ENCODE data around the gene MINPP1. TPM values are rescaled to one million over a fixed set of nuclear protein-coding genes. Genes with fewer than 3 reads are reported as not detected.
A peak's percentile ranks its signal among the peaks of the same experiment; 100 is the strongest.

Gene MINPP1
- total RNA-seq, 1 experiment from 2014 or later = 12.3 TPM

DNA sequence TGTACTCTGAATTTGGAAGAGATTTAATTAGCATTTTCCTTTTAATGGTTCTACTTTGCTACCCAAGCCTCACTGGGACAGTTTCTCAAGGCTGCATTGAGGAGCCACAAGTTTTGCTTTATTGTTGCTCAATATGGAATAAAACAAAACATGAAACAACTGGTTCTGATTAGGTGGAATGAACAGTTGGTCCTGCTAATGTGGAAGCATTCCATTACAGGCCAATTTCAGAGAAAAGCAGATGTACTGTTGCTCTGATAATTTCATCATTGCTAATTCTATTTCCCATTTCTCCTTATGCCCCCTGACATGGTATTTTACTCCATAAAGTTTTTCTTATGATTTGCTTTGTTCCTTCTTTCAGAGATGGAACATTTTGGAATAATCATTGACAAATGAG lies 89.0 kb downstream of the MINPP1 start:
- no peaks in the 10 kb centered on the region for H3K9me3 Mint-ChIP-seq (ENCODE audit: unreplicated experiment)
- H3K27me3 Mint-ChIP-seq (ENCODE audit: insufficient read depth, unreplicated experiment) = no peaks in the 10 kb centered on the region
- CTCF ChIA-PET = no interaction called here
- H3K36me3 Mint-ChIP-seq (ENCODE audit: insufficient read depth, unreplicated experiment) = no peaks in the 10 kb centered on the region
- intact Hi-C loops (cut with micrococcal nuclease) = no loop called here
- no peak overlapping the region for H3K27ac Mint-ChIP-seq (ENCODE audit: low read depth, unreplicated experiment)
- H3K4me3 Mint-ChIP-seq (ENCODE audit: unreplicated experiment) = no peak overlapping the region
- POLR2A ChIA-PET = no interaction called here
- no peaks in the 10 kb centered on the region for H3K4me1 Mint-ChIP-seq (ENCODE audit: insufficient read depth, unreplicated experiment)
- TF ChIP-seq, protein P1, sequence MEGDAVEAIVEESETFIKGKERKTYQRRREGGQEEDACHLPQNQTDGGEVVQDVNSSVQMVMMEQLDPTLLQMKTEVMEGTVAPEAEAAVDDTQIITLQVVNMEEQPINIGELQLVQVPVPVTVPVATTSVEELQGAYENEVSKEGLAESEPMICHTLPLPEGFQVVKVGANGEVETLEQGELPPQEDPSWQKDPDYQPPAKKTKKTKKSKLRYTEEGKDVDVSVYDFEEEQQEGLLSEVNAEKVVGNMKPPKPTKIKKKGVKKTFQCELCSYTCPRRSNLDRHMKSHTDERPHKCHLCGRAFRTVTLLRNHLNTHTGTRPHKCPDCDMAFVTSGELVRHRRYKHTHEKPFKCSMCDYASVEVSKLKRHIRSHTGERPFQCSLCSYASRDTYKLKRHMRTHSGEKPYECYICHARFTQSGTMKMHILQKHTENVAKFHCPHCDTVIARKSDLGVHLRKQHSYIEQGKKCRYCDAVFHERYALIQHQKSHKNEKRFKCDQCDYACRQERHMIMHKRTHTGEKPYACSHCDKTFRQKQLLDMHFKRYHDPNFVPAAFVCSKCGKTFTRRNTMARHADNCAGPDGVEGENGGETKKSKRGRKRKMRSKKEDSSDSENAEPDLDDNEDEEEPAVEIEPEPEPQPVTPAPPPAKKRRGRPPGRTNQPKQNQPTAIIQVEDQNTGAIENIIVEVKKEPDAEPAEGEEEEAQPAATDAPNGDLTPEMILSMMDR (IDR thresholded peaks at IDR 0.05; ENCODE audit: unreplicated experiment) = no peak
- DNase-seq (ENCODE audit: unreplicated experiment) = no peak
- no TSS peak for BruUV-seq (replicated peaks)

GRCh38 chr10:87594181-87594580 lies 89.5 kb downstream of the MINPP1 start:
- H3K4me3 Mint-ChIP-seq (ENCODE audit: unreplicated experiment) = no peak overlapping the region
- BruUV-seq (replicated peaks) = no TSS peak
- ChIA-PET POLR2A (no interaction called here), CTCF (no interaction called here)
- no peaks in the 10 kb centered on the region for H3K9me3 Mint-ChIP-seq (ENCODE audit: unreplicated experiment)
- TF ChIP-seq, protein P1 (IDR thresholded peaks at IDR 0.05; ENCODE audit: unreplicated experiment) = no peak
- H3K4me1 Mint-ChIP-seq (ENCODE audit: insufficient read depth, unreplicated experiment) = no peaks in the 10 kb centered on the region
- H3K36me3 Mint-ChIP-seq (ENCODE audit: insufficient read depth, unreplicated experiment) = no peaks in the 10 kb centered on the region
- H3K27ac Mint-ChIP-seq (ENCODE audit: low read depth, unreplicated experiment) = no peak overlapping the region
- H3K27me3 Mint-ChIP-seq (ENCODE audit: insufficient read depth, unreplicated experiment) = no peaks in the 10 kb centered on the region
- intact Hi-C loops (cut with micrococcal nuclease) = no loop called here
- no peak for DNase-seq (ENCODE audit: unreplicated experiment)

DNA sequence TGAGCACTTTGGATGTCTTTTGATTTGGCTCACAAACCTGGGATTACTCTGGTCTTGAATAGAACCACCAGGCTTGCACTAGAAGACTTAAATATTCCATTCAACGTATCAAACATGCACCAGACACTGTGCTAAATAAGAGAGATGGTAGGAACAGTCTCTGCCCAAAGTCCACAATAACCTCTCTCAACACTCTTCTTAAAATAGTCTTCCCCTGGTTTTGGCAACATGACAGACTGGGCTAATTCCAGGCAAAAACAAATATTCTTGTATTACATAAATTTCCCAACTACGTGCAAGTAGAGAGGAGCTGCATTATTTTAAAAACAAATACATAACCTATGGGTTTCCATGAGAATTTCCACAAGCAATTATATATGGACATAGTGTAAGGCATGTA lies 90.2 kb downstream of the MINPP1 start:
- Mint-ChIP-seq H3K9me3 (ENCODE audit: unreplicated experiment) (no peaks in the 10 kb centered on the region), H3K4me3 (ENCODE audit: unreplicated experiment) (no peak overlapping the region), H3K4me1 (ENCODE audit: insufficient read depth, unreplicated experiment) (no peaks in the 10 kb centered on the region), H3K27me3 (ENCODE audit: insufficient read depth, unreplicated experiment) (no peaks in the 10 kb centered on the region), H3K27ac (ENCODE audit: low read depth, unreplicated experiment) (no peak overlapping the region), H3K36me3 (ENCODE audit: insufficient read depth, unreplicated experiment) (no peaks in the 10 kb centered on the region)
- POLR2A ChIA-PET = interaction anchor here (1.1 kb wide), 1 partner anchor 9 kb away, joined by 5 read pairs; no protein-coding TSS in a partner anchor
- DNase-seq (ENCODE audit: unreplicated experiment) = peak; percentile 12
- no TSS peak for BruUV-seq (replicated peaks)
- TF ChIP-seq, protein P1 (IDR thresholded peaks at IDR 0.05; ENCODE audit: unreplicated experiment) = no peak
- intact Hi-C loops (cut with micrococcal nuclease) = no loop called here
- CTCF ChIA-PET = no interaction called here

DNA sequence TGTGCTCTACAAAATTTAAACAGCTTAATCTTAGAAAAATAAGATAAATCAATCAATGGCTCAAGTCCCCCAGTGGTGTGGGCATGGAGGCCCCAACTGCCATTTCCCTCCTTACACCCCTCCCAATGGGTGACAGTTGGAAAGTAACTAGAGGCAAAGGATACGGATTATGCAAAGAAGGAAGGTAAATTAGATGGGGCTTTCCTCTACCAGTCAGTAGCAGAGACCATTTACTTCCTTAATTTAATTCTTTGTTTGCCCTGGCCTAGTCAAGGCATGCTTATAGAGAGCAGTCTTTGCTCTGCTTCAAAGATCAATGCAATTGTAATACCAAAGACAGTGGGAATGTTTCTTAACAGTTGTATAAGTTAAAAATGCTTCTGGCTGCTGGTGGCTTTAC lies 91.7 kb downstream of the MINPP1 start:
- BruUV-seq (replicated peaks) = no TSS peak
- H3K36me3 Mint-ChIP-seq (ENCODE audit: insufficient read depth, unreplicated experiment) = no peaks in the 10 kb centered on the region
- H3K27ac Mint-ChIP-seq (ENCODE audit: low read depth, unreplicated experiment) = no peak overlapping the region
- no peaks in the 10 kb centered on the region for H3K4me1 Mint-ChIP-seq (ENCODE audit: insufficient read depth, unreplicated experiment)
- no peak for DNase-seq (ENCODE audit: unreplicated experiment)
- H3K27me3 Mint-ChIP-seq (ENCODE audit: insufficient read depth, unreplicated experiment) = no peaks in the 10 kb centered on the region
- intact Hi-C loops (cut with micrococcal nuclease) = no loop called here
- H3K9me3 Mint-ChIP-seq (ENCODE audit: unreplicated experiment) = no peaks in the 10 kb centered on the region
- no peak overlapping the region for H3K4me3 Mint-ChIP-seq (ENCODE audit: unreplicated experiment)
- POLR2A ChIA-PET = no interaction called here
- CTCF ChIA-PET = interaction anchor here (0.5 kb wide), 1 partner anchor 1209 kb away, joined by 3 read pairs; no protein-coding TSS in a partner anchor
- TF ChIP-seq, protein P1 (IDR thresholded peaks at IDR 0.05; ENCODE audit: unreplicated experiment) = no peak
